Mesenteric fat pad (tissue), 1 donor: ENCODE results near the gene GPHB5. TPM values are rescaled to one million over a fixed set of nuclear protein-coding genes. Genes with fewer than 3 reads are reported as not detected.
"Not testable (repeated sequence)": the region's sequence is repeated elsewhere in the genome, so short reads cannot be mapped to it uniquely, and the experiment has no call there.

Source experiments
- DNase-seq: peaks from one replicate; pipeline ENCODE4 v3.0.0-alpha.2; 2020; ENCODE audit warnings: low spot score
- long read RNA-seq: library from polyadenylated mRNA; unstranded; transcript quantifications from one replicate; pipeline ENCODE4 v2.0.0, GENCODE V29; 2020
- total RNA-seq: library from RNA; stranded (reverse); fragmentation: NEBNext Ultra II Directional; extraction: Animal tissue kit (Norgen Biotek cat#: 25700); gene quantifications from one replicate; pipeline ENCODE4 v1.2.1, GENCODE V29; 2021
- donor health status: DM: yes; HTN: yes; CAD: no.

GPHB5 gene, protein sequence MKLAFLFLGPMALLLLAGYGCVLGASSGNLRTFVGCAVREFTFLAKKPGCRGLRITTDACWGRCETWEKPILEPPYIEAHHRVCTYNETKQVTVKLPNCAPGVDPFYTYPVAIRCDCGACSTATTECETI
- not detected for total RNA-seq
- long read RNA-seq: 0 reads

GRCh38 chr14:63318835-63319234 lies at the start of gene GPHB5:
TSS of gene GPHB5 (minus strand) at chr14:63318935. CDS start at chr14:63317849, 1,086 bp downstream.
- DNase-seq: no peak

DNA sequence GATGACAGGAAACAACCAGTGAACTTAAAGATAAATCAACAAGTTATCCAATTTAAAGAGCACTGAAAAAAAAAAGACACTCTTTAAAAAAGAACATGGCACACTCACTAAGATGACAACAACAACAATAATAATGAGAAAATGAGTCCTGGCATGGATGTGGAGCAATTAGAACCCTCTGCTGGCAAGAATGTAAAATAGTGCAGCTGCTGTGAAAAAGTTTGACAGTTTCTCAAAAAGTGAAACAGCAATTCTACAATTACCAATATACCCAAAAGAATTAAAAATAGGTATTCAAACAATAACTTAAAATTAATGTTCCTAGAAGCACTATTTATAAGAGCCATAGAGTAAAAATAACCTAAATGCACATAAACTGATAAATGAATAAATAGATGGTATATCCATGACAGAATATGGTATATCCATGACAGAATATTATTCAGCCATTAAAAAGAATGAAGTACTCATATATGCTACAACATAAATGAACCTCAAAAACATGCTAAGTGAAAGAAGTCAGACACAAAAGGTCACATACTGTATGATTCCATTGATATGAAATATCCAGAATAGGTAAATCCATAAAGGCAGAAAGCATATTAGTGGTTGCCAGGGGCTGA lies 49.1 kb upstream of the GPHB5 start:
- no peak for DNase-seq

DNA sequence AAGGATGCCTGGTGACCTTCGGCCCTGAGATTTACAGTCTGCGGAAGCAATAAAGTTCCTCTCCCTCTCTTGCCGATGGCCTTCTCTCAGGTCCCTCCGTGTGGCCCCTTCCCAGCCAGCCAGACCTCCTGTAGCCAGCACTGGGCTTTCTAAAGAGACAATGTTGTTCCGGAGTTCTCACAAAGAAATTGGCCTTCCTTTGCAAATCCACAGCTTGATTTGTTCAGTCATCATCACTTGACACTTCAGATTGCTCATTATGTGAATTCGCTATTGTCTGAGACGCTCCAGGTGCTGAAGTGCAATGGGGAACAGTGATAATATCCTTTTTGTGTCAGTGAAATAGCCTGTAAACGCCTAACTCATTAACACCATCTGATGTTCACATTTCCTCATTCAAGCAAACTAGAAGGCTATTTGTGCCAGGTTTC lies 43.7 kb upstream of the GPHB5 start:
- no peak for DNase-seq

GRCh38 chr14:63361790-63362189 lies 43.1 kb upstream of the GPHB5 start:
- DNase-seq: no peak

GRCh38 chr14:63357841-63358240 lies 39.1 kb upstream of the GPHB5 start:
- DNase-seq: peak; percentile 62

- no peak for DNase-seq
Measured at GRCh38 chr14:63345826-63346225, 27.1 kb upstream of the GPHB5 start.

DNA sequence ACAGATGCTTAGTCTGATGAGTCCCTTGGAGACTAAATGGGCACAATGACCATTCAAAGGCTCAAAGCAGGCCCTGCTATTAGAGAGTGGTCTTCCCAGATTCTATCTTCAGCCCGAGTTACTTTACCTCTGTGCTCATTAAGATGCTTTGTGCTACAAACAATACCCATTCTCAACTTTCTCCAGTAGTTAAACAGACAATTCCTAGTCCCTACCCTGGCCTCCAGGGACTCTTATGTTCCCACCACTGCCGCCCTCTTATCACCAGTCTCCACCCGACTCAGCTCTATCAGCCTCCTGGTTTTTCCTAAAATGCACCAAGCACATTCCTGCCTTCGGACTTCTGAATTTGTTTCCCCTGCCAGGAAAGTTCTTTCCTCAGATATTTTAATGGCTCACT lies 25.6 kb upstream of the GPHB5 start:
- no peak for DNase-seq

- DNase-seq: no peak
Measured at GRCh38 chr14:63343878-63344277, 25.1 kb upstream of the GPHB5 start.

DNA sequence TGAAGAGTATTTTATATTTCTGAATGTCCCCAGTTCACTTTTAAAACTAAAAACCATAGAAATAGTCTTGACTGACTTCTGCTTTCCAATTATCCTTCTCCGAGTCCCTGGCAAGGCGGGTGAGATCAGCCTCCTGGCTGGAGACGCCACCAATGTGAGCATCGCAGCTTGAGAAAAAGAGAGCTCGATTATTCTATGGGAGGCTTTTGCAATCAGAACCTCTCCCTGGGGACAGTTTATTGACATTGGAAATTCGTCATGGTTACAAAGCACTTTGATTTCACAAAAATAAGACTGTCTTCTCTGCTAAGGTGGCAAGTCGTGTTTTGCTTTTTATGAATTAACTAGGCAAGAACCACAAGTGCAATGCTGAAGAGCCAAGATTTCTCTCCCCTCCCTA lies 23.6 kb upstream of the GPHB5 start:
- no peak for DNase-seq

GRCh38 chr14:63328787-63329737 lies 10.3 kb upstream of the GPHB5 start:
- no peak for DNase-seq

GRCh38 chr14:63326840-63327239 lies 8.1 kb upstream of the GPHB5 start:
- DNase-seq: no peak

GRCh38 chr14:63322897-63323573 lies 4.3 kb upstream of the GPHB5 start:
- no peak for DNase-seq

- DNase-seq: no peak
Measured at GRCh38 chr14:63322472-63322871, 3.7 kb upstream of the GPHB5 start.

GRCh38 chr14:63308723-63309317 lies 9.9 kb downstream of the GPHB5 start:
- DNase-seq: no peak

DNA sequence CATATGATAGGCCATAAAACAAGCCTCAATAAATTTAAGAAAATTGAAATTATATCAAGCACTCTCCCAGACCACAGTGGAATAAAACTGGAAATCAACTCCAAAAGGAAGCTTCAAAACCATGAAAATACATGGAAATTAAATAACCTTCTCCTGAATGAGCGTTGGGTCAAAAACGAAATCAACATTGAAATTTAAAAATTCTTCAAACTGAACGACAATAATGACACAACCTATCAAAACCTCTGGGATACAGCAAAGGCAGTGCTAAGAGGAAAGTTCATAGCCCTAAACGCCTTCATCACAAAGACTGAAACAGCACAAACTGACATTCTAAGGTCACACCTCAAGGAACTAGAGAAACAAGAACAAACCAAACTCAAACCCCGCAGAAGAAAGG lies 14.3 kb downstream of the GPHB5 start:
- not testable (repeated sequence) for DNase-seq

DNA sequence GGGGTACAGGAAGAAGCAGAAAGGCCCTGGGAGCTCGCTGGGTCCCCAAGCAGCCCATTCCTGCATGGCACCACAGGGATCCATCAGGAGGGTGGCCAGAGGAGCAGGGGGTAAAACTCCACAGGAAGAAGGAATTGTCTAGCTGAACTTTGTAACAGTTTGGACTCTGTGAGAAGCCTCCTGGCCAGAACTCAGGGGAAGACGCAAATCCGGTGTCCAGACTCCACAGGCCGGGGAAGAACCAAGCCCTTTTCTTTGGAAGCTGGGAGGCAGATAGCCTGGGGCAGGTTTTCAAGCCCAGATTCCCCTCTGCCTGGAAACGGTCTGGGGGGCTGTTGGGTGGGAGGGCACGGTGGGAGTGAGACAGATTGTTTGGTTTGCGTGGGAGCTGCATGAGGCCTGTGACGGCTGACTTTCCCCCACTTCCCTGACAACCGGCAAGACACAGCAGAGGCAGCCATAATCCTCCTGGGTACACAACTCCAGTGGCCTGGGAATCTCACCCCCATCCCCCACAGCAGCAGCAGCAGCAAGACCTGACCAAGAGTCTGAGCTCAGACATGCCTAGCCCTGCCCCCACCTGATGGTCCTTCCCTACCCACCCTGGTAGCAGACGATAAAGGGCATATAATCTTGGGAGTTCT lies 16.7 kb downstream of the GPHB5 start:
- DNase-seq: no peak

GRCh38 chr14:63300854-63301253 lies 17.9 kb downstream of the GPHB5 start:
- DNase-seq: no peak

DNA sequence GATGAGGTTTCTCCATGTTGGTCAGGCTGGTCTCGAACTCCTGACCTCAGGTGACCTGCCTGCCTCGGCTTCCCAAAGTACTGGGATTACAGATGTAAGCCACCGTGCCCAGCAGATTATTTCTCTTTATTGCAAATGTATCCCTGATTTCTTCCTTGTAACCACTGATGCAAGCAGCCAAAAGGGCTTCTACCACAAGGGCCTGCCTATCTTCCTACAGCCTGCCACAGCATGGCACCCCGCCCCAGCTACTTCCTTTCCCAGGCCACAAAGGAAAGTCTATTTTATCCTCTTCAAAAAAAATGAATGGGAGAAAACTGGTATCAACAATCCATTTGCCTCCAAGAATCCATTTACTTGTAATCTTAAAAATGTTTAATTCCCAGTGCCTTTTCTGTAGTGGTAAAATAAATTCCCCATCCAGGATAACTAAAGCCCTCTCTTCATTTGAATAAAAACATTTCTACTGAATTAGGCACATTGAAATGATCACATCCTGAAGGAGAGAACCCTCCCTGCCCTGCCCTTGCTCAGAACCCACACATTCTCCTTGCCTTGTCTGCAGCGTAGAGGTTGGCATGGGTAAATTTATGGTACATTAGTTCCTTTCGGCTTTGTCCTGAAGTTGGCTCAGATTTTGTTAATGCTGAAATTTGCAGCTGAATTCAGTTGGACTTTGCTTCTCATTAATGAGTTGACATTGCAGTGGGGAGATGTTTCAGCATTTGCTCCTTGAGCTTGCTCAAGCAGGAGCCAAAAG lies 19.2 kb downstream of the GPHB5 start:
- DNase-seq: no peak

DNA sequence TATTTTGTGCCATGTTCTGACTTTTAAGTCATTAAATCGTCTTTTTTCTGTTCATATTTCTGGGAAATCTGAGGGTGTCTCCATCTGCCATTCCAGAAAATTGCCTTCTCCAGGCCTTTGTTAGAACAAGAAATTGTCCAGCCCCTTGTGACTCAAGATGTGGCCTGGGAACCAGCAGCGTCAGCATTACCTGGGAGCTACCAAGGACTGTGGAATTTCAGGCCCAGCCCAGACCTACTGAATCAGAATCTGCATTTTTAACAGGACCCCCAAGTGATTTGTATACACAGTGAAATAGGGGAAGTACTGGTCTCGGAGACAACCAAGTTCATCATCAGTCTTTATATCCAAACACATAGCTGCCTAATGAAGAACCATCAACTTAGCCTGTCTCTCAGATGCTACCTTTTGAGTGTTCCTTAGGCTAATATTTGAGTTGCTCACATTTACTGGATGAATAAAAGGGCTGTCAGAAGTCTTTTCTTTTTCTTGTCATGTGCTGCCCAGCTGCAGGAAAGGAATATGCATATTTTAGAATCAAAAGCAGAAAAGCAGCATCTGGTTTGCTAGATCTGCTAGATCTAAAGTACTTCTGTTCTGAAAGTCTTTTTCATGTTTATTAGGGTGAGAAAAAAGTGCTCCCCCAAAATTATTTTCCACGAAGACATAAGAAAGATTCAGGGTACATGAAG lies 21.2 kb downstream of the GPHB5 start:
- no peak for DNase-seq
